NCI-H69 (cell line): ENCODE results near the gene PKD1L1.
A peak's percentile ranks its signal among the peaks of the same experiment; 100 is the strongest.

Source experiments
- DNase-seq: peaks from one replicate; lab custom pipeline; 2025; lab: John Stamatoyannopoulos, UW

The PKD1L1 gene

GRCh38 chr7:47875998-47876744, 72.1 kb downstream of the PKD1L1 start:
- DNase-seq: no peak

- DNase-seq: no peak
Measured at GRCh38 chr7:47875406-47875805, 72.9 kb downstream of the PKD1L1 start.

- peak; percentile 42 for DNase-seq
Measured at GRCh38 chr7:47873762-47874161, 74.5 kb downstream of the PKD1L1 start.

- no peak for DNase-seq
Measured at GRCh38 chr7:47867286-47867685, 81.0 kb downstream of the PKD1L1 start.

GRCh38 chr7:47866120-47866519, 82.1 kb downstream of the PKD1L1 start:
- no peak for DNase-seq

GRCh38 chr7:47852330-47853245, 95.7 kb downstream of the PKD1L1 start:
- DNase-seq: peak; percentile 5

- DNase-seq: no peak
Measured at GRCh38 chr7:47847207-47847606, 101.1 kb downstream of the PKD1L1 start.

GRCh38 chr7:47846138-47846836, 102.0 kb downstream of the PKD1L1 start:
- DNase-seq: no peak

- no peak for DNase-seq
Measured at GRCh38 chr7:47844311-47844710, 104.0 kb downstream of the PKD1L1 start.

- DNase-seq: no peak
Measured at GRCh38 chr7:47843291-47843690, 105.0 kb downstream of the PKD1L1 start.

- no peak for DNase-seq
Measured at GRCh38 chr7:47839381-47839780, 108.9 kb downstream of the PKD1L1 start.

- DNase-seq: no peak
Measured at GRCh38 chr7:47837826-47838225, 110.4 kb downstream of the PKD1L1 start.

GRCh38 chr7:47836503-47837202, 111.6 kb downstream of the PKD1L1 start:
- DNase-seq: no peak

GRCh38 chr7:47836080-47836479, 112.2 kb downstream of the PKD1L1 start:
- no peak for DNase-seq

- no peak for DNase-seq
Measured at GRCh38 chr7:47833211-47833610, 115.1 kb downstream of the PKD1L1 start.

GRCh38 chr7:47832105-47832715, 116.1 kb downstream of the PKD1L1 start:
- DNase-seq: no peak

GRCh38 chr7:47830015-47830414, 118.3 kb downstream of the PKD1L1 start:
- DNase-seq: no peak

GRCh38 chr7:47827871-47828270, 120.4 kb downstream of the PKD1L1 start:
- no peak for DNase-seq

- no peak for DNase-seq
Measured at GRCh38 chr7:47827351-47827756, 120.9 kb downstream of the PKD1L1 start.

GRCh38 chr7:47826754-47827153, 121.5 kb downstream of the PKD1L1 start:
- no peak for DNase-seq

- no peak for DNase-seq
Measured at GRCh38 chr7:47819607-47819920, 128.7 kb downstream of the PKD1L1 start.
